Measurements from ENCODE around the gene RCC2. TPM values are rescaled to one million over a fixed set of nuclear protein-coding genes. Genes with fewer than 3 reads are reported as not detected.

RCC2 gene
- total and polyA plus RNA-seq, 4 donors = 2.1 to 36.7 (median 8.1) TPM

DNA sequence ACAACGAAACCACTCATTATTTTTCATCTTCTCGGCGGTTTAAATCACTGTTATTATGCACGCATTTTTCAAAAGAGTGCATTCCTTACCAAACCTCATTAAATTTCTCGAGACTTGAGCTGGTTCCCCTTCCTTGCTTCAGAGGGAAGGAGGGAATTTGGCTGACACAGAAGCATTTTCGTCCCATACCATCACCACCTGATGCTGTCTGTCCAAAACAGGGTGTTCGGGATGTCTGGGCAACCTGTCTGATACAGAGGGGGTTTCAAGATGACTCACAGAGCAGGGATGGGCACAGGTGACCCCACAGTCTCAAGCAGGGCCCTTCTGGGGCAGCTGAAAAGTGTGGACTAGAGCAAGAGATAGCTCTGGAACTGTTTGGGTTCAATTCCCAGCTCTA is 12.3 kb upstream of the RCC2 start:
- 87% methylated on average over 7 of the region's 7 CpGs for WGBS
- no peak overlapping the region for H3K9ac ChIP-seq (ENCODE audit: low read depth in 1 of 2, low read length in 2 of 2)
- no peaks in the 10 kb centered on the region for H3K4me1 ChIP-seq (ENCODE audit: control insufficient read depth in 4 of 4, insufficient read depth in 4 of 4, low read length in 3 of 4)
- H3K4me3 ChIP-seq (ENCODE audit: low read depth in 1 of 3, low read length in 3 of 3) = no peak overlapping the region
- H3K9me3 ChIP-seq (ENCODE audit: control insufficient read depth in 4 of 4, low read length in 3 of 4) = no peaks in the 10 kb centered on the region
- DNase-seq (ENCODE audit: low spot score) = no peak
- H3K27me3 ChIP-seq (ENCODE audit: control insufficient read depth in 4 of 4, insufficient read depth in 4 of 4, low read length in 3 of 4) = no peaks in the 10 kb centered on the region
- H3K27ac ChIP-seq (ENCODE audit: low read depth in 1 of 2, low read length in 2 of 2) = no peak overlapping the region
- TF ChIP-seq HNF4G (IDR thresholded peaks at IDR 0.05) (no peak), NR2F2 (IDR thresholded peaks at IDR 0.05) (no peak), FOXA2 (IDR thresholded peaks at IDR 0.05) (no peak), HNF4A (conservative IDR thresholded peaks at IDR 0.05) (no peak), YY1 (IDR thresholded peaks at IDR 0.05) (no peak), TAF1 (conservative IDR thresholded peaks at IDR 0.05) (no peak), SP1 (IDR thresholded peaks at IDR 0.05) (no peak), RAD21 (IDR thresholded peaks at IDR 0.05) (no peak), EGR1 (IDR thresholded peaks at IDR 0.05; ENCODE audit: low read depth in 2 of 2) (no peak), JUND (IDR thresholded peaks at IDR 0.05) (no peak), GABPA (IDR thresholded peaks at IDR 0.05 in 1 of 2, conservative IDR thresholded peaks at IDR 0.05 in 1 of 2) (no peak), RXRA (IDR thresholded peaks at IDR 0.05) (no peak), FOXA1 (IDR thresholded peaks at IDR 0.05) (no peak)
- TF ChIP-seq, protein P1, sequence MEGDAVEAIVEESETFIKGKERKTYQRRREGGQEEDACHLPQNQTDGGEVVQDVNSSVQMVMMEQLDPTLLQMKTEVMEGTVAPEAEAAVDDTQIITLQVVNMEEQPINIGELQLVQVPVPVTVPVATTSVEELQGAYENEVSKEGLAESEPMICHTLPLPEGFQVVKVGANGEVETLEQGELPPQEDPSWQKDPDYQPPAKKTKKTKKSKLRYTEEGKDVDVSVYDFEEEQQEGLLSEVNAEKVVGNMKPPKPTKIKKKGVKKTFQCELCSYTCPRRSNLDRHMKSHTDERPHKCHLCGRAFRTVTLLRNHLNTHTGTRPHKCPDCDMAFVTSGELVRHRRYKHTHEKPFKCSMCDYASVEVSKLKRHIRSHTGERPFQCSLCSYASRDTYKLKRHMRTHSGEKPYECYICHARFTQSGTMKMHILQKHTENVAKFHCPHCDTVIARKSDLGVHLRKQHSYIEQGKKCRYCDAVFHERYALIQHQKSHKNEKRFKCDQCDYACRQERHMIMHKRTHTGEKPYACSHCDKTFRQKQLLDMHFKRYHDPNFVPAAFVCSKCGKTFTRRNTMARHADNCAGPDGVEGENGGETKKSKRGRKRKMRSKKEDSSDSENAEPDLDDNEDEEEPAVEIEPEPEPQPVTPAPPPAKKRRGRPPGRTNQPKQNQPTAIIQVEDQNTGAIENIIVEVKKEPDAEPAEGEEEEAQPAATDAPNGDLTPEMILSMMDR (IDR thresholded peaks at IDR 0.05; ENCODE audit: low read depth, low read length, missing input control) = no peak
- TF ChIP-seq, protein P2, sequence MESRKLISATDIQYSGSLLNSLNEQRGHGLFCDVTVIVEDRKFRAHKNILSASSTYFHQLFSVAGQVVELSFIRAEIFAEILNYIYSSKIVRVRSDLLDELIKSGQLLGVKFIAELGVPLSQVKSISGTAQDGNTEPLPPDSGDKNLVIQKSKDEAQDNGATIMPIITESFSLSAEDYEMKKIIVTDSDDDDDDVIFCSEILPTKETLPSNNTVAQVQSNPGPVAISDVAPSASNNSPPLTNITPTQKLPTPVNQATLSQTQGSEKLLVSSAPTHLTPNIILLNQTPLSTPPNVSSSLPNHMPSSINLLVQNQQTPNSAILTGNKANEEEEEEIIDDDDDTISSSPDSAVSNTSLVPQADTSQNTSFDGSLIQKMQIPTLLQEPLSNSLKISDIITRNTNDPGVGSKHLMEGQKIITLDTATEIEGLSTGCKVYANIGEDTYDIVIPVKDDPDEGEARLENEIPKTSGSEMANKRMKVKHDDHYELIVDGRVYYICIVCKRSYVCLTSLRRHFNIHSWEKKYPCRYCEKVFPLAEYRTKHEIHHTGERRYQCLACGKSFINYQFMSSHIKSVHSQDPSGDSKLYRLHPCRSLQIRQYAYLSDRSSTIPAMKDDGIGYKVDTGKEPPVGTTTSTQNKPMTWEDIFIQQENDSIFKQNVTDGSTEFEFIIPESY (IDR thresholded peaks at IDR 0.05) = no peak
- TF ChIP-seq, protein P3, sequence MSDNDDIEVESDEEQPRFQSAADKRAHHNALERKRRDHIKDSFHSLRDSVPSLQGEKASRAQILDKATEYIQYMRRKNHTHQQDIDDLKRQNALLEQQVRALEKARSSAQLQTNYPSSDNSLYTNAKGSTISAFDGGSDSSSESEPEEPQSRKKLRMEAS (IDR thresholded peaks at IDR 0.05) = no peak
- TF ChIP-seq, protein P4, sequence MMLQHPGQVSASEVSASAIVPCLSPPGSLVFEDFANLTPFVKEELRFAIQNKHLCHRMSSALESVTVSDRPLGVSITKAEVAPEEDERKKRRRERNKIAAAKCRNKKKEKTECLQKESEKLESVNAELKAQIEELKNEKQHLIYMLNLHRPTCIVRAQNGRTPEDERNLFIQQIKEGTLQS (IDR thresholded peaks at IDR 0.05) = no peak
- TF ChIP-seq, protein P5, sequence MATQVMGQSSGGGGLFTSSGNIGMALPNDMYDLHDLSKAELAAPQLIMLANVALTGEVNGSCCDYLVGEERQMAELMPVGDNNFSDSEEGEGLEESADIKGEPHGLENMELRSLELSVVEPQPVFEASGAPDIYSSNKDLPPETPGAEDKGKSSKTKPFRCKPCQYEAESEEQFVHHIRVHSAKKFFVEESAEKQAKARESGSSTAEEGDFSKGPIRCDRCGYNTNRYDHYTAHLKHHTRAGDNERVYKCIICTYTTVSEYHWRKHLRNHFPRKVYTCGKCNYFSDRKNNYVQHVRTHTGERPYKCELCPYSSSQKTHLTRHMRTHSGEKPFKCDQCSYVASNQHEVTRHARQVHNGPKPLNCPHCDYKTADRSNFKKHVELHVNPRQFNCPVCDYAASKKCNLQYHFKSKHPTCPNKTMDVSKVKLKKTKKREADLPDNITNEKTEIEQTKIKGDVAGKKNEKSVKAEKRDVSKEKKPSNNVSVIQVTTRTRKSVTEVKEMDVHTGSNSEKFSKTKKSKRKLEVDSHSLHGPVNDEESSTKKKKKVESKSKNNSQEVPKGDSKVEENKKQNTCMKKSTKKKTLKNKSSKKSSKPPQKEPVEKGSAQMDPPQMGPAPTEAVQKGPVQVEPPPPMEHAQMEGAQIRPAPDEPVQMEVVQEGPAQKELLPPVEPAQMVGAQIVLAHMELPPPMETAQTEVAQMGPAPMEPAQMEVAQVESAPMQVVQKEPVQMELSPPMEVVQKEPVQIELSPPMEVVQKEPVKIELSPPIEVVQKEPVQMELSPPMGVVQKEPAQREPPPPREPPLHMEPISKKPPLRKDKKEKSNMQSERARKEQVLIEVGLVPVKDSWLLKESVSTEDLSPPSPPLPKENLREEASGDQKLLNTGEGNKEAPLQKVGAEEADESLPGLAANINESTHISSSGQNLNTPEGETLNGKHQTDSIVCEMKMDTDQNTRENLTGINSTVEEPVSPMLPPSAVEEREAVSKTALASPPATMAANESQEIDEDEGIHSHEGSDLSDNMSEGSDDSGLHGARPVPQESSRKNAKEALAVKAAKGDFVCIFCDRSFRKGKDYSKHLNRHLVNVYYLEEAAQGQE (IDR thresholded peaks at IDR 0.05) = no peak
- no peaks in the 10 kb centered on the region for H3K36me3 ChIP-seq (ENCODE audit: control insufficient read depth in 4 of 4, insufficient read depth in 3 of 4, low read depth in 1 of 4, low read length in 3 of 4)
